HepG2 (cell line): ENCODE results near the gene RNPEPL1. TPM values are rescaled to one million over a fixed set of nuclear protein-coding genes. Genes with fewer than 3 reads are reported as not detected.

Experiments
- ADNP ChIP-seq: sonication (generic); formaldehyde crosslinking; IDR thresholded peaks from 2 replicates; pipeline ENCODE4 v1.4.0; 2020; ENCODE audit warnings: missing genetic modification reagents
- CREM ChIP-seq, 2 experiments: sonication (generic) in 1 of 2; formaldehyde crosslinking in 1 of 2; IDR thresholded peaks; 2 replicates each; pipeline versions ENCODE4 v1.4.0 to v1.6.1; 2016 to 2020; ENCODE audit warnings: antibody characterized with exemption in 1 of 2, mild to moderate bottlenecking in 1 of 2, missing genetic modification reagents in 1 of 2
- DPF2 ChIP-seq: sonication (generic); formaldehyde crosslinking; IDR thresholded peaks from 2 replicates; pipeline ENCODE4 v1.4.0; 2020; ENCODE audit warnings: mild to moderate bottlenecking, low read depth, missing genetic modification reagents, borderline replicate concordance
- FOXO4 ChIP-seq: sonication (generic); formaldehyde crosslinking; conservative IDR thresholded peaks from 2 replicates; pipeline ENCODE4 v1.8.1; 2023; ENCODE audit warnings: missing genetic modification reagents
- HDAC2 ChIP-seq: sonication (generic); formaldehyde crosslinking; IDR thresholded peaks from 2 replicates; pipeline ENCODE4 v1.4.0; 2020; ENCODE audit warnings: missing genetic modification reagents
- HNRNPL ChIP-seq: fragments of 200-400 bp; formaldehyde crosslinking; IDR thresholded peaks from 2 replicates; pipeline ENCODE4 v1.6.1; 2017; ENCODE audit warnings: mild to moderate bottlenecking, low read depth, low read length
- HOXA3 ChIP-seq: sonication (generic); formaldehyde crosslinking; IDR thresholded peaks from 2 replicates; pipeline ENCODE4 v1.5.0; 2020; ENCODE audit warnings: missing genetic modification reagents
- MXI1 ChIP-seq: IDR thresholded peaks from 3 replicates; pipeline ENCODE4 v1.6.1; 2012; ENCODE audit warnings: low read depth, low read length, inconsistent platforms, borderline replicate concordance
- NFATC3 ChIP-seq: sonication (generic); formaldehyde crosslinking; IDR thresholded peaks from 2 replicates; pipeline ENCODE4 v1.5.1; 2020; ENCODE audit warnings: mild to moderate bottlenecking, missing genetic modification reagents
- PBX2 ChIP-seq: IDR thresholded peaks from 2 replicates; pipeline ENCODE4 v1.6.1; 2016; ENCODE audit warnings: control low read depth
- TEAD3 ChIP-seq: optimal IDR thresholded peaks from 2 replicates; pipeline ENCODE3; 2016; ENCODE audit warnings: borderline replicate concordance
- ZNF383 ChIP-seq: sonication (generic); formaldehyde crosslinking; IDR thresholded peaks from 2 replicates; pipeline ENCODE4 v1.4.0; 2020; ENCODE audit warnings: missing genetic modification reagents, mild to moderate bottlenecking, borderline replicate concordance
- ZNF607 ChIP-seq: sonication (generic); formaldehyde crosslinking; IDR thresholded peaks from 2 replicates; pipeline ENCODE4 v1.5.1; 2020; ENCODE audit warnings: missing genetic modification reagents, mild to moderate bottlenecking, borderline replicate concordance
- ZNF737 ChIP-seq: sonication (generic); formaldehyde crosslinking; IDR thresholded peaks from 2 replicates; pipeline ENCODE4 v1.5.0; 2020; ENCODE audit warnings: missing genetic modification reagents, mild to moderate bottlenecking, borderline replicate concordance
- ZNF746 ChIP-seq: sonication (generic); formaldehyde crosslinking; IDR thresholded peaks from 2 replicates; pipeline ENCODE4 v1.8.0; 2022; ENCODE audit warnings: mild to moderate bottlenecking, missing genetic modification reagents
- ZNF780A ChIP-seq: sonication (generic); formaldehyde crosslinking; IDR thresholded peaks from 2 replicates; pipeline ENCODE4 v1.8.0; 2022; ENCODE audit warnings: mild to moderate bottlenecking, missing genetic modification reagents, moderate library complexity
- ZNF83 ChIP-seq: sonication (generic); formaldehyde crosslinking; IDR thresholded peaks from 2 replicates; pipeline ENCODE4 v1.4.0; 2020; ENCODE audit warnings: missing genetic modification reagents, mild to moderate bottlenecking, borderline replicate concordance
- polyA plus RNA-seq, 8 experiments: library from polyadenylated mRNA; depleted of rRNA in 3 of 8; stranded (reverse) in 7 of 8; unstranded in 1 of 8; fragments of >200 nt; fragmentation: Illumina TruSeq in 4 of 8; extraction: Trizol in 4 of 8; gene quantifications; 2 replicates each; pipeline versions ENCODE4 v1.2.1 to v1.2.3, GENCODE V29; 2011 to 2016; ENCODE audit warnings: low read depth in 4 of 8, missing spikeins in 1 of 8, mixed read lengths in 1 of 8; ENCODE audit not compliant: insufficient read depth in 1 of 8
- total RNA-seq, 5 experiments: library from RNA; depleted of rRNA; stranded (reverse); fragments of >200 nt; fragmentation: Illumina TruSeq; extraction: Trizol; gene quantifications; 2 replicates each; pipeline ENCODE4 v1.2.3, GENCODE V29; 2016; ENCODE audit warnings: low read depth in 1 of 5
- TF ChIP-seq, protein P1 (sequence below): sonication (generic); formaldehyde crosslinking; IDR thresholded peaks from 2 replicates; pipeline ENCODE4 v1.8.0; 2022; ENCODE audit warnings: missing genetic modification reagents, mild to moderate bottlenecking, borderline replicate concordance
- TF ChIP-seq, protein P2 (sequence below): IDR thresholded peaks from 2 replicates; pipeline ENCODE4 v1.6.1; 2016; ENCODE audit warnings: missing genetic modification reagents, missing compliant biosample characterization
- TF ChIP-seq, protein P3 (sequence below): IDR thresholded peaks from 2 replicates; pipeline ENCODE4 v1.6.1; 2016
- TF ChIP-seq, protein P4 (sequence below): sonication (generic); formaldehyde crosslinking; IDR thresholded peaks from 2 replicates; pipeline ENCODE4 v1.4.0; 2020; ENCODE audit warnings: low read depth, mild to moderate bottlenecking, missing genetic modification reagents

RNPEPL1 gene
- total and polyA plus RNA-seq, 2 of the 13 experiments (the other 11 are each of a cell fraction or from before 2014, with no cell fraction given): 13.0 to 18.0 TPM

DNA sequence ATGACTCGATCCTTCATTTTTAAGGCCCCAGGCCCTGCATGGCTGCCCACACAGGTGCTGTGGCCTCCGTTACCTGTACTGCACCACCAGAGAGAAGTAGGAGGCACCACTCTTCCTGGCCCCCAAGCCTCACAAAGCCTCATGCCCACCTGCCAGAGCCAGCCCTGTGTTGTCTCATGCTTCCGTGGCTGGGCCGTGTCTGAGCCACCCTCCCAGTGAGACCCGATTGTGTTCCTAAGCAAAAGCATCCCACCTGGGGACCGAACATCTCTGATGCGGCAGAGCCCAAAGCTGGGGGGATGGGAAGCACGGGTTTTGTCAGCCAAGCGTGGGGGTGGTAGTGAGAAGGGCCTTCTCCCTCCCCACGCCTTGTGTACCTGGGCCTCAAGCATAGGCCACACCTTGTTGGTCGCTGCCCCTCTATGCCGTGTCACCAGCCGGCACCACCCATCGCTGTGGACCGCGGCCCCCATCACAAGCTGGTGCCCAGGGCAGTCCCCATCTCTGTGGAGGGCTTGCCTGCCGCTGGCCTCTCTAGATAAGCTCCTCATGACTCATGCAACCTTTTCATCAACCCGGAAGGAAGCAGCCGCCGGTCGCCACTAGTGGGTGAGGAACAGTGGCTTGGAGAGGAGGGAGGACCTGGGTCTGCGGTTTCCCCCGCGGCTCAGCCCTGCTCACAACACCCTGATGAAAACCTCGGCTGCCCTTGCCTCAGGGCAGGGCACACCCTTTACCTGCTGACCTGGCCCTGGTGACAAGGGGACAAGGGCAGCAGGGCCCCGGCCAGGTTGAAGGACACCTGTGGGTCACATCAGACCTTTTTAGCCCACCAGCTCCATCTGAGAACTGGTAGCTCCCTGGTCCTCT lies 2.7 kb upstream of the RNPEPL1 start (continued):
- TF ChIP-seq, protein P1, sequence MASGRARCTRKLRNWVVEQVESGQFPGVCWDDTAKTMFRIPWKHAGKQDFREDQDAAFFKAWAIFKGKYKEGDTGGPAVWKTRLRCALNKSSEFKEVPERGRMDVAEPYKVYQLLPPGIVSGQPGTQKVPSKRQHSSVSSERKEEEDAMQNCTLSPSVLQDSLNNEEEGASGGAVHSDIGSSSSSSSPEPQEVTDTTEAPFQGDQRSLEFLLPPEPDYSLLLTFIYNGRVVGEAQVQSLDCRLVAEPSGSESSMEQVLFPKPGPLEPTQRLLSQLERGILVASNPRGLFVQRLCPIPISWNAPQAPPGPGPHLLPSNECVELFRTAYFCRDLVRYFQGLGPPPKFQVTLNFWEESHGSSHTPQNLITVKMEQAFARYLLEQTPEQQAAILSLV (CRISPR knock-in tag): peak; percentile 76; the same call in 1 of the 2 replicates
- TF ChIP-seq NFATC3 (CRISPR knock-in tag) (no peak), PBX2 (CRISPR knock-in tag) (no peak), CREM (IDR thresholded peaks at IDR 0.05) (no peak), CREM (CRISPR knock-in tag; IDR thresholded peaks at IDR 0.05) (no peak), MXI1 (peak; percentile 61; the same call in 1 of the 3 replicates), ZNF737 (CRISPR knock-in tag) (no peak), ZNF607 (no peak), ADNP (CRISPR knock-in tag) (no peak), FOXO4 (no peak), HOXA3 (peak; percentile 36; the same call in 1 of the 2 replicates), ZNF780A (CRISPR knock-in tag) (no peak), ZNF83 (CRISPR knock-in tag) (no peak), TEAD3 (CRISPR knock-in tag) (no peak), DPF2 (peak; percentile 40; the same call in 1 of the 2 replicates), HNRNPL (peak; percentile 62; the same call in 1 of the 2 replicates), ZNF383 (CRISPR knock-in tag) (peak; percentile 75; the same call in 1 of the 2 replicates), ZNF746 (CRISPR knock-in tag) (peak; percentile 72; the same call in 1 of the 2 replicates), HDAC2 (CRISPR knock-in tag) (peak; percentile 74; the same call in 1 of the 2 replicates)
- TF ChIP-seq, protein P2, sequence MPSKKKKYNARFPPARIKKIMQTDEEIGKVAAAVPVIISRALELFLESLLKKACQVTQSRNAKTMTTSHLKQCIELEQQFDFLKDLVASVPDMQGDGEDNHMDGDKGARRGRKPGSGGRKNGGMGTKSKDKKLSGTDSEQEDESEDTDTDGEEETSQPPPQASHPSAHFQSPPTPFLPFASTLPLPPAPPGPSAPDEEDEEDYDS (CRISPR knock-in tag): peak; percentile 52
- TF ChIP-seq, protein P3, sequence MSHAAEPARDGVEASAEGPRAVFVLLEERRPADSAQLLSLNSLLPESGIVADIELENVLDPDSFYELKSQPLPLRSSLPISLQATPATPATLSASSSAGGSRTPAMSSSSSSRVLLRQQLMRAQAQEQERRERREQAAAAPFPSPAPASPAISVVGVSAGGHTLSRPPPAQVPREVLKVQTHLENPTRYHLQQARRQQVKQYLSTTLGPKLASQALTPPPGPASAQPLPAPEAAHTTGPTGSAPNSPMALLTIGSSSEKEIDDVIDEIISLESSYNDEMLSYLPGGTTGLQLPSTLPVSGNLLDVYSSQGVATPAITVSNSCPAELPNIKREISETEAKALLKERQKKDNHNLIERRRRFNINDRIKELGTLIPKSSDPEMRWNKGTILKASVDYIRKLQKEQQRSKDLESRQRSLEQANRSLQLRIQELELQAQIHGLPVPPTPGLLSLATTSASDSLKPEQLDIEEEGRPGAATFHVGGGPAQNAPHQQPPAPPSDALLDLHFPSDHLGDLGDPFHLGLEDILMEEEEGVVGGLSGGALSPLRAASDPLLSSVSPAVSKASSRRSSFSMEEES (CRISPR knock-in tag): peak; percentile 30; the same call in 1 of the 2 replicates
- TF ChIP-seq, protein P4, sequence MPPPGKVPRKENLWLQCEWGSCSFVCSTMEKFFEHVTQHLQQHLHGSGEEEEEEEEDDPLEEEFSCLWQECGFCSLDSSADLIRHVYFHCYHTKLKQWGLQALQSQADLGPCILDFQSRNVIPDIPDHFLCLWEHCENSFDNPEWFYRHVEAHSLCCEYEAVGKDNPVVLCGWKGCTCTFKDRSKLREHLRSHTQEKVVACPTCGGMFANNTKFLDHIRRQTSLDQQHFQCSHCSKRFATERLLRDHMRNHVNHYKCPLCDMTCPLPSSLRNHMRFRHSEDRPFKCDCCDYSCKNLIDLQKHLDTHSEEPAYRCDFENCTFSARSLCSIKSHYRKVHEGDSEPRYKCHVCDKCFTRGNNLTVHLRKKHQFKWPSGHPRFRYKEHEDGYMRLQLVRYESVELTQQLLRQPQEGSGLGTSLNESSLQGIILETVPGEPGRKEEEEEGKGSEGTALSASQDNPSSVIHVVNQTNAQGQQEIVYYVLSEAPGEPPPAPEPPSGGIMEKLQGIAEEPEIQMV (CRISPR knock-in tag): no peak; the same call in 1 of the 2 replicates
